Measurements from ENCODE around the gene DOCK9.
A peak's percentile ranks its signal among the peaks of the same experiment; 100 is the strongest.

DOCK9 gene

GRCh38 chr13:98997011-98997730 is 19.3 kb upstream of the DOCK9 start:
- DNase-seq: no peak

GRCh38 chr13:98996046-98996445 is 18.2 kb upstream of the DOCK9 start:
- no peak for DNase-seq

- DNase-seq: peak; percentile 21 to 71
Measured at GRCh38 chr13:98994896-98995295, 17.0 kb upstream of the DOCK9 start.

- DNase-seq: no peak
Measured at GRCh38 chr13:98994080-98994479, 16.2 kb upstream of the DOCK9 start.

- DNase-seq: no peak
Measured at GRCh38 chr13:98992355-98992754, 14.5 kb upstream of the DOCK9 start.

GRCh38 chr13:98990701-98991100 is 12.8 kb upstream of the DOCK9 start:
- no peak for DNase-seq

- no peak for DNase-seq
Measured at GRCh38 chr13:98989469-98990235, 11.8 kb upstream of the DOCK9 start.

- DNase-seq: no peak
Measured at GRCh38 chr13:98988780-98989179, 10.9 kb upstream of the DOCK9 start.

GRCh38 chr13:98988277-98988676 is 10.4 kb upstream of the DOCK9 start:
- DNase-seq: no peak

GRCh38 chr13:98987275-98987674 is 9.4 kb upstream of the DOCK9 start:
- no peak for DNase-seq

GRCh38 chr13:98986226-98986846 is 8.5 kb upstream of the DOCK9 start:
- no peak for DNase-seq

GRCh38 chr13:98985591-98985990 is 7.7 kb upstream of the DOCK9 start:
- DNase-seq: no peak

GRCh38 chr13:98984983-98985382 is 7.1 kb upstream of the DOCK9 start:
- DNase-seq: no peak

GRCh38 chr13:98984118-98984517 is 6.3 kb upstream of the DOCK9 start:
- DNase-seq: no peak

- DNase-seq: no peak
Measured at GRCh38 chr13:98983182-98983581, 5.3 kb upstream of the DOCK9 start.

- no peak for DNase-seq
Measured at GRCh38 chr13:98981369-98982080, 3.7 kb upstream of the DOCK9 start.

GRCh38 chr13:98979012-98979660 is 1.3 kb upstream of the DOCK9 start:
- no peak for DNase-seq

- no peak for DNase-seq
Measured at GRCh38 chr13:98978280-98978679, 416 bp upstream of the DOCK9 start.

GRCh38 chr13:98976941-98977340 is 923 bp downstream of the DOCK9 start:
- no peak for DNase-seq

- DNase-seq: no peak
Measured at GRCh38 chr13:98976338-98976737, 1.5 kb downstream of the DOCK9 start.

GRCh38 chr13:98975822-98976261 is 2.0 kb downstream of the DOCK9 start:
- no peak for DNase-seq

- DNase-seq: no peak
Measured at GRCh38 chr13:98974053-98974452, 3.8 kb downstream of the DOCK9 start.

GRCh38 chr13:98972627-98973026 is 5.2 kb downstream of the DOCK9 start:
- DNase-seq: no peak

Data from CD4-positive, alpha-beta T cell treated with Interleukin-4 for 1 hour (primary cell).